A172 (cell line): ENCODE data around the gene KLK13. TPM values are rescaled to one million over a fixed set of nuclear protein-coding genes. Genes with fewer than 3 reads are reported as not detected.

Experiments
- DNase-seq: peaks from one replicate; pipeline ENCODE4 v3.0.0-alpha.2; 2015; ENCODE audit warnings: low spot score
- total RNA-seq: library from RNA; depleted of rRNA; stranded (reverse); fragments of >200 nt; shearing (Covaris generic); gene quantifications from 2 replicates; pipeline ENCODE4 v1.2.3, GENCODE V29; 2014

The KLK13 gene
- total RNA-seq, 1 experiment from 2014 or later = not detected

- no peak for DNase-seq
Observed at GRCh38 chr19:51060973-51061372, 3.9 kb downstream of the KLK13 start.

- no peak for DNase-seq
Observed at GRCh38 chr19:51060336-51060735, 4.6 kb downstream of the KLK13 start.

GRCh38 chr19:51059715-51060114 is 5.2 kb downstream of the KLK13 start:
- no peak for DNase-seq

GRCh38 chr19:51055866-51056265 is 9.0 kb downstream of the KLK13 start:
- no peak for DNase-seq

GRCh38 chr19:51047031-51047335 is 17.9 kb downstream of the KLK13 start:
- no peak for DNase-seq

- DNase-seq = no peak
Observed at GRCh38 chr19:51044327-51044726, 20.6 kb downstream of the KLK13 start.

- no peak for DNase-seq
Observed at GRCh38 chr19:51043497-51043896, 21.4 kb downstream of the KLK13 start.

- DNase-seq = no peak
Observed at GRCh38 chr19:51040151-51040550, 24.7 kb downstream of the KLK13 start.

- DNase-seq = no peak
Observed at GRCh38 chr19:51036519-51036918, 28.4 kb downstream of the KLK13 start.

GRCh38 chr19:51034704-51035103 is 30.2 kb downstream of the KLK13 start, which contains the start of gene KLK12:
KLK12 (minus strand) TSS chr19:51035002; CDS start chr19:51034621, 381 bp downstream.
- DNase-seq = no peak

- no peak for DNase-seq
Observed at GRCh38 chr19:51031880-51032225, 33.0 kb downstream of the KLK13 start.

GRCh38 chr19:51031220-51031879 is 33.5 kb downstream of the KLK13 start:
- DNase-seq = no peak

GRCh38 chr19:51030631-51031030 is 34.3 kb downstream of the KLK13 start:
- no peak for DNase-seq

- no peak for DNase-seq
Observed at GRCh38 chr19:51029718-51030117, 35.2 kb downstream of the KLK13 start.

GRCh38 chr19:51027873-51028272 is 37.0 kb downstream of the KLK13 start:
- DNase-seq = no peak

- DNase-seq = no peak
Observed at GRCh38 chr19:51027126-51027806, 37.6 kb downstream of the KLK13 start.

GRCh38 chr19:51026554-51026831 is 38.4 kb downstream of the KLK13 start, which contains the start of gene KLK11:
KLK11 (minus strand) TSS chr19:51026616; CDS start chr19:51025631, 985 bp downstream.
- no peak for DNase-seq

- no peak for DNase-seq
Observed at GRCh38 chr19:51025809-51026553, 38.9 kb downstream of the KLK13 start.

- no peak for DNase-seq
Observed at GRCh38 chr19:51025401-51025800, 39.5 kb downstream of the KLK13 start.

- no peak for DNase-seq
Observed at GRCh38 chr19:51024924-51025323, 40.0 kb downstream of the KLK13 start.

- DNase-seq = no peak
Observed at GRCh38 chr19:51023946-51024345, 40.9 kb downstream of the KLK13 start.

- no peak for DNase-seq
Observed at GRCh38 chr19:51022526-51022925, 42.4 kb downstream of the KLK13 start.

GRCh38 chr19:51020988-51021651 is 43.8 kb downstream of the KLK13 start:
- peak; percentile 45 for DNase-seq
